IMR-90 (cell line): ENCODE results near the gene TMC3. TPM values are rescaled to one million over a fixed set of nuclear protein-coding genes. Genes with fewer than 3 reads are reported as not detected.

Experiments
- ATAC-seq: fragments of 200-7000 bp; cut with Tn5 transposase; 2 replicates; pipeline ENCODE4 v1.9.1; 2020; ENCODE audit warnings: low read depth, mild to moderate bottlenecking, moderate library complexity
- BruUV-seq: library from RNA; stranded (reverse); fragments of 400-500 nt; replicated peaks from 2 replicates; lab custom pipeline; 2021; lab: Mats Ljungman, UMichigan
- CTCF ChIA-PET: fragments of 300-600 bp; formaldehyde crosslinking; extraction: SDS; loops from one replicate; lab custom pipeline; 2021; ENCODE audit warnings: antibody characterized with exemption; lab: Yijun Ruan, JAX
- POLR2A ChIA-PET: fragments of 300-600 bp; sonication (Branson Sonifier 250); formaldehyde crosslinking; loops from one replicate; lab custom pipeline; 2022; ENCODE audit warnings: antibody characterized with exemption; ENCODE audit not compliant: unreplicated experiment; lab: Charles Lee
- DNase-seq: peaks from one replicate; pipeline ENCODE4 v3.0.0; 2013
- H2AFZ ChIP-seq: replicated peaks from 2 replicates; pipeline ENCODE3; 2013; ENCODE audit warnings: low read length, mild to moderate bottlenecking; ENCODE audit not compliant: poor library complexity
- H2AK5ac ChIP-seq: 2 replicates; pipeline ENCODE4 v1.6.1; 2013; ENCODE audit warnings: low read depth, low read length, inconsistent platforms
- H2AK9ac ChIP-seq: replicated peaks from 2 replicates; pipeline ENCODE3; 2013; ENCODE audit warnings: mild to moderate bottlenecking, low read depth, low read length, moderate library complexity; ENCODE audit not compliant: poor library complexity
- H2BK120ac ChIP-seq: 2 replicates; pipeline ENCODE4 v1.6.1; 2013; ENCODE audit warnings: low read depth, low read length, inconsistent platforms
- H2BK15ac ChIP-seq: 3 replicates; pipeline ENCODE4 v1.6.1; 2013; ENCODE audit warnings: low read depth, low read length, inconsistent platforms
- H2BK20ac ChIP-seq: 2 replicates; pipeline ENCODE4 v1.6.1; 2013; ENCODE audit warnings: low read depth, mild to moderate bottlenecking, inconsistent platforms, low read length, moderate library complexity
- H2BK5ac ChIP-seq: 2 replicates; pipeline ENCODE4 v1.6.1; 2013; ENCODE audit warnings: mild to moderate bottlenecking, low read depth, low read length, inconsistent platforms; ENCODE audit not compliant: poor library complexity, severe bottlenecking
- H3K14ac ChIP-seq: replicated peaks from 2 replicates; pipeline ENCODE4 v1.6.1; 2013; ENCODE audit warnings: low read depth, low read length, inconsistent platforms
- H3K18ac ChIP-seq: 2 replicates; pipeline ENCODE4 v1.6.1; 2013; ENCODE audit warnings: low read depth, low read length, control low read depth
- H3K23ac ChIP-seq: 2 replicates; pipeline ENCODE4 v1.6.1; 2013; ENCODE audit warnings: low read depth, low read length, inconsistent platforms
- H3K27ac ChIP-seq: 2 replicates; pipeline ENCODE4 v1.5.1; 2013; ENCODE audit warnings: mild to moderate bottlenecking, control low read depth, low read length; ENCODE audit not compliant: insufficient read depth
- H3K27me3 ChIP-seq: 2 replicates; pipeline ENCODE4 v1.6.1; 2013; ENCODE audit warnings: low read length; ENCODE audit not compliant: control insufficient read depth, insufficient read depth
- H3K36me3 ChIP-seq: 2 replicates; pipeline ENCODE4 v1.6.1; 2013; ENCODE audit warnings: low read length, mixed read lengths; ENCODE audit not compliant: control insufficient read depth, insufficient read depth
- H3K4ac ChIP-seq: 2 replicates; pipeline ENCODE4 v1.6.1; 2013; ENCODE audit warnings: low read depth, low read length, inconsistent platforms
- H3K4me1 ChIP-seq: 2 replicates; pipeline ENCODE4 v1.6.1; 2013; ENCODE audit warnings: low read length, mixed read lengths; ENCODE audit not compliant: control insufficient read depth, insufficient read depth
- H3K4me2 ChIP-seq: 2 replicates; pipeline ENCODE4 v1.6.1; 2013; ENCODE audit warnings: low read depth, mild to moderate bottlenecking, control low read depth, low read length, moderate library complexity
- H3K4me3 ChIP-seq: 2 replicates; pipeline ENCODE4 v1.5.1; 2013; ENCODE audit warnings: low read depth, mild to moderate bottlenecking, control low read depth, low read length, moderate library complexity; ENCODE audit not compliant: insufficient read depth
- H3K56ac ChIP-seq: 2 replicates; pipeline ENCODE4 v1.6.1; 2013; ENCODE audit warnings: low read length, inconsistent platforms; ENCODE audit not compliant: insufficient read depth; ENCODE audit errors: extremely low read depth
- H3K79me1 ChIP-seq, 2 experiments: 2 replicates each; pipeline ENCODE4 v1.6.1; 2013; ENCODE audit warnings: low read length in 2 of 2, inconsistent platforms in 1 of 2, low read depth in 1 of 2
- H3K9ac ChIP-seq: 2 replicates; pipeline ENCODE4 v1.6.1; 2013; ENCODE audit warnings: low read depth, low read length, control low read depth
- H3K9me1 ChIP-seq: 2 replicates; pipeline ENCODE4 v1.6.1; 2013; ENCODE audit warnings: low read length, inconsistent platforms; ENCODE audit not compliant: insufficient read depth
- H3K9me3 ChIP-seq: 2 replicates; pipeline ENCODE4 v1.6.1; 2013; ENCODE audit warnings: low read length; ENCODE audit not compliant: control insufficient read depth, insufficient read depth
- H4K20me1 ChIP-seq: 2 replicates; pipeline ENCODE4 v1.6.1; 2013; ENCODE audit warnings: low read length, inconsistent platforms; ENCODE audit not compliant: insufficient read depth
- H4K5ac ChIP-seq: 2 replicates; pipeline ENCODE4 v1.6.1; 2013; ENCODE audit warnings: mild to moderate bottlenecking, low read depth, low read length, control low read depth
- H4K8ac ChIP-seq, 2 experiments: 2 replicates each; pipeline ENCODE4 v1.6.1; 2013; ENCODE audit warnings: low read depth in 2 of 2, low read length in 2 of 2, control low read depth in 1 of 2, inconsistent platforms in 1 of 2
- H4K91ac ChIP-seq: 2 replicates; pipeline ENCODE4 v1.6.1; 2013; ENCODE audit warnings: low read depth, low read length, inconsistent platforms; ENCODE audit not compliant: insufficient read depth
- BHLHE40 ChIP-seq: fragments of 150-350 bp; IDR thresholded peaks from 2 replicates; pipeline ENCODE4 v1.6.1; 2016; ENCODE audit warnings: mild to moderate bottlenecking, low read depth, low read length
- CEBPB ChIP-seq: IDR thresholded peaks from 2 replicates; pipeline ENCODE4 v1.6.1; 2012; ENCODE audit warnings: low read depth, low read length, improper control_type of control experiment
- CHD1 ChIP-seq: IDR thresholded peaks from 2 replicates; pipeline ENCODE4 v1.6.1; 2012; ENCODE audit warnings: low read depth, low read length, improper control_type of control experiment
- ELK1 ChIP-seq: fragments of 150-350 bp; IDR thresholded peaks from 2 replicates; pipeline ENCODE4 v1.6.1; 2016; ENCODE audit warnings: low read depth, mild to moderate bottlenecking, low read length, moderate library complexity, borderline replicate concordance
- FOS ChIP-seq: fragments of 150-350 bp; IDR thresholded peaks from 2 replicates; pipeline ENCODE4 v1.6.1; 2016; ENCODE audit warnings: low read depth, low read length
- MAFK ChIP-seq: IDR thresholded peaks from 2 replicates; pipeline ENCODE4 v1.6.1; 2012; ENCODE audit warnings: low read depth, low read length, improper control_type of control experiment
- MAZ ChIP-seq: IDR thresholded peaks from 2 replicates; pipeline ENCODE4 v1.6.1; 2012; ENCODE audit warnings: low read depth, mild to moderate bottlenecking, low read length, improper control_type of control experiment, moderate library complexity, borderline replicate concordance
- MXI1 ChIP-seq: IDR thresholded peaks from 2 replicates; pipeline ENCODE4 v1.6.1; 2012; ENCODE audit warnings: low read depth, mild to moderate bottlenecking, low read length, moderate library complexity, borderline replicate concordance
- NFE2L2 ChIP-seq: fragments of 150-350 bp; IDR thresholded peaks from 2 replicates; pipeline ENCODE4 v1.6.1; 2016; ENCODE audit warnings: low read depth, mild to moderate bottlenecking, low read length
- POLR2A ChIP-seq: IDR thresholded peaks from 2 replicates; pipeline ENCODE4 v1.6.1; 2012; ENCODE audit warnings: mild to moderate bottlenecking, low read depth, low read length
- RAD21 ChIP-seq: IDR thresholded peaks from 2 replicates; pipeline ENCODE4 v1.6.1; 2012; ENCODE audit warnings: low read length, improper control_type of control experiment
- RCOR1 ChIP-seq: IDR thresholded peaks from 2 replicates; pipeline ENCODE4 v1.6.1; 2012; ENCODE audit warnings: mild to moderate bottlenecking, low read length, improper control_type of control experiment; ENCODE audit not compliant: insufficient replicate concordance
- RFX5 ChIP-seq: IDR thresholded peaks from 2 replicates; pipeline ENCODE4 v1.8.0; 2012; ENCODE audit warnings: low read depth, mild to moderate bottlenecking, low read length, moderate library complexity
- SMC3 ChIP-seq: fragments of 150-350 bp; IDR thresholded peaks from 2 replicates; pipeline ENCODE4 v1.6.1; 2016; ENCODE audit warnings: low read depth, mild to moderate bottlenecking, antibody characterized with exemption, low read length, moderate library complexity
- WGBS, 2 experiments: methylation state at CpG; one replicate each; pipeline versions ENCODE4 v1.1.5 to v1.1.7; 2013; ENCODE audit warnings: missing lambda C conversion rate in 2 of 2; ENCODE audit not compliant: insufficient read length in 1 of 2; ENCODE audit errors: extremely low coverage in 2 of 2; 5-methylcytosine and 5-hydroxymethylcytosine counted together
- dilution Hi-C: fragments of 300-500 bp; cut with HindIII; formaldehyde crosslinking; loops from one replicate; pipeline ENCODE4 v1.14.3; 2018; ENCODE audit warnings: low sequenced_read_pairs; ENCODE audit not compliant: unreplicated experiment
- in situ Hi-C: fragments of 300-500 bp; cut with MboI; formaldehyde crosslinking; loops from 3 replicates; pipeline ENCODE4 v1.14.3; 2019; ENCODE audit warnings: low sequenced_read_pairs, inconsistent platforms, mixed read lengths
- intact Hi-C: fragments of 100-400 bp; cut with micrococcal nuclease; formaldehyde crosslinking; loops from 2 replicates; pipeline ENCODE4 v1.10.0; 2022
- polyA plus RNA-seq, 3 experiments: library from polyadenylated mRNA; depleted of rRNA; stranded (reverse); fragments of >200 nt; gene quantifications; 2 replicates each; pipeline ENCODE4 v1.2.3, GENCODE V29; 2012; ENCODE audit warnings: low replicate concordance in 1 of 3
- total RNA-seq: library from RNA; depleted of rRNA; stranded (reverse); fragments of >200 nt; gene quantifications from 2 replicates; pipeline ENCODE4 v1.2.3, GENCODE V29; 2012
- TF ChIP-seq, protein P1 (sequence below): fragments of 150-350 bp; IDR thresholded peaks from 2 replicates; pipeline ENCODE4 v1.6.1; 2017; ENCODE audit warnings: mild to moderate bottlenecking, antibody characterized with exemption, low read length, low read depth
- TF ChIP-seq, protein P2 (sequence below): conservative IDR thresholded peaks from 2 replicates; pipeline ENCODE4 v1.5.1; 2012; ENCODE audit warnings: mild to moderate bottlenecking, low read depth, low read length, improper control_type of control experiment

The TMC3 gene
- total and polyA plus RNA-seq, 2 of the 4 experiments (the other 2 are of a cell fraction) = not detected

DNA sequence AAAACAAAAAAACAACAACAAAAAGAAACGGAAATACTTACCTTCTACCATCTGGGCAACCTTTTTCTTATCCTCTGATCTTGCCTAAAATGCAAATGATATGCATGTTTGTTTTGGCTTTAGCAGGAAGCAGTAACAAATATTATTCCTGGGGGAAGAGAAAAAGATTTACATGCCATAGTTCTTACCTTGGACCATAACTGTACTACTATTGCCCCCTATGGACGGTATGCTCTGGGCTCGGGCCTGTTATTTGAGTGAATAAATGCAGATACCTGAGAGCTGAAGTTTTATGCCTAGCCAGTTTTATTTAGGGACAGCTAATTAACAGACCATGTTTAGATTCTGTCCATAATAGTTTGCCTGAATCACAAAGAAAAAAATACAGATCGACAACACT is 37.4 kb downstream of the TMC3 start:
- H3K14ac ChIP-seq = no peak overlapping the region
- H3K4me3 ChIP-seq = no peak overlapping the region
- H4K5ac ChIP-seq = no peak overlapping the region
- TF ChIP-seq FOS (no peak), CHD1 (no peak), MXI1 (no peak), POLR2A (no peak), CEBPB (no peak), BHLHE40 (no peak), MAFK (no peak), ELK1 (no peak), RAD21 (peak; percentile 54), RFX5 (no peak), NFE2L2 (no peak), SMC3 (peak; percentile 37; the same call in 1 of the 2 replicates), RCOR1 (no peak), MAZ (no peak)
- TF ChIP-seq, protein P1, sequence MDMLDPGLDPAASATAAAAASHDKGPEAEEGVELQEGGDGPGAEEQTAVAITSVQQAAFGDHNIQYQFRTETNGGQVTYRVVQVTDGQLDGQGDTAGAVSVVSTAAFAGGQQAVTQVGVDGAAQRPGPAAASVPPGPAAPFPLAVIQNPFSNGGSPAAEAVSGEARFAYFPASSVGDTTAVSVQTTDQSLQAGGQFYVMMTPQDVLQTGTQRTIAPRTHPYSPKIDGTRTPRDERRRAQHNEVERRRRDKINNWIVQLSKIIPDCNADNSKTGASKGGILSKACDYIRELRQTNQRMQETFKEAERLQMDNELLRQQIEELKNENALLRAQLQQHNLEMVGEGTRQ = no peak
- TF ChIP-seq, protein P2, sequence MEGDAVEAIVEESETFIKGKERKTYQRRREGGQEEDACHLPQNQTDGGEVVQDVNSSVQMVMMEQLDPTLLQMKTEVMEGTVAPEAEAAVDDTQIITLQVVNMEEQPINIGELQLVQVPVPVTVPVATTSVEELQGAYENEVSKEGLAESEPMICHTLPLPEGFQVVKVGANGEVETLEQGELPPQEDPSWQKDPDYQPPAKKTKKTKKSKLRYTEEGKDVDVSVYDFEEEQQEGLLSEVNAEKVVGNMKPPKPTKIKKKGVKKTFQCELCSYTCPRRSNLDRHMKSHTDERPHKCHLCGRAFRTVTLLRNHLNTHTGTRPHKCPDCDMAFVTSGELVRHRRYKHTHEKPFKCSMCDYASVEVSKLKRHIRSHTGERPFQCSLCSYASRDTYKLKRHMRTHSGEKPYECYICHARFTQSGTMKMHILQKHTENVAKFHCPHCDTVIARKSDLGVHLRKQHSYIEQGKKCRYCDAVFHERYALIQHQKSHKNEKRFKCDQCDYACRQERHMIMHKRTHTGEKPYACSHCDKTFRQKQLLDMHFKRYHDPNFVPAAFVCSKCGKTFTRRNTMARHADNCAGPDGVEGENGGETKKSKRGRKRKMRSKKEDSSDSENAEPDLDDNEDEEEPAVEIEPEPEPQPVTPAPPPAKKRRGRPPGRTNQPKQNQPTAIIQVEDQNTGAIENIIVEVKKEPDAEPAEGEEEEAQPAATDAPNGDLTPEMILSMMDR = peak; percentile 51
- H3K79me1 ChIP-seq = no peaks in the 10 kb centered on the region
- no peak overlapping the region for H3K4ac ChIP-seq
- H2AFZ ChIP-seq = no peak overlapping the region
- H3K27me3 ChIP-seq = no peaks in the 10 kb centered on the region
- dilution Hi-C loops (no loop called here), intact Hi-C loops (loop anchor here (1.0 kb wide), 1 partner anchor 61 kb away; no protein-coding TSS in a partner anchor), in situ Hi-C loops (no loop called here)
- H3K4me2 ChIP-seq = no peak overlapping the region
- no peak overlapping the region for H2AK9ac ChIP-seq
- H3K23ac ChIP-seq = no peak overlapping the region
- peaks cover 7% of the 10 kb centered on the region; the same call in 1 of the 2 replicates for H3K9me1 ChIP-seq
- no peaks in the 10 kb centered on the region for H3K9me3 ChIP-seq
- H4K8ac ChIP-seq = no peak overlapping the region
- H4K20me1 ChIP-seq = no peaks in the 10 kb centered on the region
- H3K36me3 ChIP-seq = no peaks in the 10 kb centered on the region
- no peak overlapping the region for H2BK15ac ChIP-seq
- H3K4me1 ChIP-seq = peaks cover 9% of the 10 kb centered on the region
- H3K18ac ChIP-seq = no peak overlapping the region
- no CpG with 5 or more reads among the region's 4 CpGs for WGBS, 2 experiments
- ChIA-PET CTCF (interaction anchor here (0.8 to 1.0 kb wide), 3 partner anchors 9 to 32 kb away, joined by 3 to 4 read pairs (median 3); no protein-coding TSS in a partner anchor), POLR2A (no interaction called here)
- DNase-seq = peak; percentile 44
- no peak for ATAC-seq
- no peak overlapping the region for H2BK5ac ChIP-seq
- H3K56ac ChIP-seq = no peak overlapping the region
- H2BK120ac ChIP-seq = no peak overlapping the region
- H4K91ac ChIP-seq = no peak overlapping the region
- no TSS peak for BruUV-seq
- no peak overlapping the region for H3K27ac ChIP-seq
- H3K9ac ChIP-seq = no peak overlapping the region
- H2AK5ac ChIP-seq = no peak overlapping the region
- no peak overlapping the region for H2BK20ac ChIP-seq
